Activated T-cell treated with anti-CD3 and anti-CD28 coated beads, Interleukin-2, amount 50 U/mL, for 72 hours (primary cell): ENCODE measurements around the gene SLC32A1. TPM values are rescaled to one million over a fixed set of nuclear protein-coding genes. Genes with fewer than 3 reads are reported as not detected.

Source experiments
- ATAC-seq, 2 donors: fragments of 150-1000 bp; cut with Tn5 transposase; replicated peaks in 1 of 2; 2 replicates each; pipeline ENCODE4 v1.10.0; 2021; ENCODE audit warnings: moderate library complexity in 2 of 2, mild to moderate bottlenecking in 1 of 2
- DNase-seq, 2 donors: peaks; one replicate each; pipeline ENCODE4 v3.0.0; 2021 to 2022; ENCODE audit warnings: mixed read lengths in 1 of 2
- H3K27ac Mint-ChIP-seq: one replicate; pipeline ENCODE4 v1.8.0; 2022; ENCODE audit warnings: mild to moderate bottlenecking, moderate library complexity, mixed read lengths
- H3K27me3 Mint-ChIP-seq: one replicate; pipeline ENCODE4 v1.8.0; 2022; ENCODE audit warnings: low read depth, mixed read lengths
- H3K36me3 Mint-ChIP-seq, 2 donors: one replicate each; pipeline ENCODE4 v1.8.0; 2022; ENCODE audit warnings: mixed read lengths in 2 of 2, mild to moderate bottlenecking in 1 of 2; ENCODE audit not compliant: insufficient read depth in 2 of 2
- H3K4me1 Mint-ChIP-seq: one replicate; pipeline ENCODE4 v1.8.0; 2022; ENCODE audit warnings: low read depth, mixed read lengths
- H3K4me3 Mint-ChIP-seq, 2 donors: one replicate each; pipeline ENCODE4 v1.8.0; 2022; ENCODE audit warnings: mild to moderate bottlenecking in 2 of 2, mixed read lengths in 2 of 2, moderate library complexity in 2 of 2
- H3K9me3 Mint-ChIP-seq, 2 donors: one replicate each; pipeline ENCODE4 v1.8.0; 2022; ENCODE audit warnings: mixed read lengths in 2 of 2
- total RNA-seq, 2 donors: library from RNA; stranded (reverse); gene quantifications; one replicate each; pipeline ENCODE4 v1.2.3, GENCODE V29; 2022

The SLC32A1 gene
- total RNA-seq, 2 donors from 2014 or later = 0.12 TPM; not detected in 1

- no peaks in the 10 kb centered on the region for H3K9me3 Mint-ChIP-seq
- H3K36me3 Mint-ChIP-seq = peaks cover 0 to 3% of the 10 kb centered on the region in 2 donors
- H3K4me1 Mint-ChIP-seq = peaks cover 23% of the 10 kb centered on the region
- H3K27me3 Mint-ChIP-seq = no peaks in the 10 kb centered on the region
- peak; percentile 89 to 90 for ATAC-seq
- DNase-seq = peak; percentile 97 to 98
- peak within 1 kb of the TSS; percentile 97 for H3K27ac Mint-ChIP-seq
- H3K4me3 Mint-ChIP-seq = peak within 1 kb of the TSS; percentile 87 to 91
These were observed 24.0 kb downstream of the SLC32A1 start, which contains the start of gene ACTR5 for GRCh38 chr20:38748097-38748860. ACTR5 (plus strand) TSS chr20:38748460; CDS start chr20:38748479, 19 bp downstream.

- Mint-ChIP-seq H3K27ac (peak overlapping the region; percentile 2), H3K4me3 (peak overlapping the region; percentile 87 to 91), H3K4me1 (peaks cover 23% of the 10 kb centered on the region), H3K27me3 (no peaks in the 10 kb centered on the region), H3K9me3 (no peaks in the 10 kb centered on the region), H3K36me3 (peaks cover 0 to 7% of the 10 kb centered on the region in 2 donors)
- ATAC-seq (peak; percentile 65 to 67), DNase-seq (peak; percentile 70 to 80)
These were observed 24.5 kb downstream of the SLC32A1 start for GRCh38 chr20:38748861-38749149.

- no peak for ATAC-seq
- no peaks in the 10 kb centered on the region for H3K27me3 Mint-ChIP-seq
- H3K9me3 Mint-ChIP-seq = no peaks in the 10 kb centered on the region
- peak; percentile 9 to 16 for DNase-seq
- peaks cover 23% of the 10 kb centered on the region for H3K4me1 Mint-ChIP-seq
- peaks cover 2 to 12% of the 10 kb centered on the region in 2 donors for H3K36me3 Mint-ChIP-seq
- no peak overlapping the region for H3K27ac Mint-ChIP-seq
- H3K4me3 Mint-ChIP-seq = no peak overlapping the region
These were observed 27.2 kb downstream of the SLC32A1 start for GRCh38 chr20:38751360-38751976.

GRCh38 chr20:38752029-38752428 lies 27.7 kb downstream of the SLC32A1 start:
- Mint-ChIP-seq H3K9me3 (no peaks in the 10 kb centered on the region), H3K4me1 (peaks cover 23% of the 10 kb centered on the region), H3K27me3 (no peaks in the 10 kb centered on the region), H3K4me3 (no peak overlapping the region), H3K36me3 (peaks cover 3 to 12% of the 10 kb centered on the region in 2 donors), H3K27ac (no peak overlapping the region)
- ATAC-seq (no peak), DNase-seq (no peak)

GRCh38 chr20:38754924-38755323 lies 30.6 kb downstream of the SLC32A1 start:
- Mint-ChIP-seq H3K9me3 (no peaks in the 10 kb centered on the region), H3K27ac (no peak overlapping the region), H3K4me1 (peaks cover 5% of the 10 kb centered on the region), H3K36me3 (peaks cover 3 to 14% of the 10 kb centered on the region in 2 donors), H3K27me3 (no peaks in the 10 kb centered on the region), H3K4me3 (no peak overlapping the region)
- no peak for DNase-seq
- no peak for ATAC-seq

GRCh38 chr20:38755324-38755910 lies 31.1 kb downstream of the SLC32A1 start:
- Mint-ChIP-seq H3K4me1 (peaks cover under 1% of the 10 kb centered on the region), H3K36me3 (peaks cover 5 to 16% of the 10 kb centered on the region in 2 donors), H3K9me3 (no peaks in the 10 kb centered on the region)

GRCh38 chr20:38757145-38757775 lies 33.0 kb downstream of the SLC32A1 start:
- Mint-ChIP-seq H3K36me3 (peaks cover 8 to 20% of the 10 kb centered on the region in 2 donors), H3K4me1 (peaks cover under 1% of the 10 kb centered on the region), H3K4me3 (no peak overlapping the region), H3K27me3 (no peaks in the 10 kb centered on the region), H3K9me3 (no peaks in the 10 kb centered on the region), H3K27ac (no peak overlapping the region)
- no peak for DNase-seq
- ATAC-seq = no peak

More at GRCh38 chr20:38755324-38755910, 31.1 kb downstream of the SLC32A1 start:
- DNase-seq (no peak), ATAC-seq (no peak)
- Mint-ChIP-seq H3K4me3 (no peak overlapping the region), H3K27me3 (no peaks in the 10 kb centered on the region), H3K27ac (no peak overlapping the region)

- ATAC-seq (no peak), DNase-seq (no peak)
- H3K27ac Mint-ChIP-seq = no peak overlapping the region
- H3K4me3 Mint-ChIP-seq = no peak overlapping the region
- no peaks in the 10 kb centered on the region for H3K27me3 Mint-ChIP-seq
- peaks cover 8 to 12% of the 10 kb centered on the region in 2 donors for H3K36me3 Mint-ChIP-seq
- peaks cover 17% of the 10 kb centered on the region for H3K4me1 Mint-ChIP-seq
- no peaks in the 10 kb centered on the region for H3K9me3 Mint-ChIP-seq
These were observed 34.8 kb downstream of the SLC32A1 start for GRCh38 chr20:38759106-38759505.

- H3K9me3 Mint-ChIP-seq = no peaks in the 10 kb centered on the region
- no peaks in the 10 kb centered on the region for H3K27me3 Mint-ChIP-seq
- H3K4me1 Mint-ChIP-seq = peaks cover 31% of the 10 kb centered on the region
- DNase-seq = no peak
- peaks cover 6 to 17% of the 10 kb centered on the region in 2 donors for H3K36me3 Mint-ChIP-seq
- H3K4me3 Mint-ChIP-seq = no peak overlapping the region
- ATAC-seq = no peak
- H3K27ac Mint-ChIP-seq = no peak overlapping the region
These were observed 36.7 kb downstream of the SLC32A1 start for GRCh38 chr20:38760978-38761377.

- no peak overlapping the region for H3K4me3 Mint-ChIP-seq
- H3K27me3 Mint-ChIP-seq = no peaks in the 10 kb centered on the region
- DNase-seq (no peak), ATAC-seq (no peak)
- peaks cover 31% of the 10 kb centered on the region for H3K4me1 Mint-ChIP-seq
- no peak overlapping the region for H3K27ac Mint-ChIP-seq
- no peaks in the 10 kb centered on the region for H3K9me3 Mint-ChIP-seq
- peaks cover 5 to 20% of the 10 kb centered on the region in 2 donors for H3K36me3 Mint-ChIP-seq
These were observed 37.9 kb downstream of the SLC32A1 start for GRCh38 chr20:38762174-38762573.

- ATAC-seq (peak in 1 of 2 donors; percentile 43), DNase-seq (no peak)
- H3K4me3 Mint-ChIP-seq = no peak overlapping the region
- H3K27me3 Mint-ChIP-seq = no peaks in the 10 kb centered on the region
- peaks cover 31% of the 10 kb centered on the region for H3K4me1 Mint-ChIP-seq
- no peaks in the 10 kb centered on the region for H3K9me3 Mint-ChIP-seq
- H3K36me3 Mint-ChIP-seq = peaks cover 8 to 26% of the 10 kb centered on the region in 2 donors
- no peak overlapping the region for H3K27ac Mint-ChIP-seq
These were observed 39.3 kb downstream of the SLC32A1 start for GRCh38 chr20:38763616-38764015.

- H3K27me3 Mint-ChIP-seq = no peaks in the 10 kb centered on the region
- peaks cover 9 to 28% of the 10 kb centered on the region in 2 donors for H3K36me3 Mint-ChIP-seq
- no peaks in the 10 kb centered on the region for H3K9me3 Mint-ChIP-seq
- DNase-seq = peak; percentile 68 to 76
- peaks cover 31% of the 10 kb centered on the region for H3K4me1 Mint-ChIP-seq
- H3K27ac Mint-ChIP-seq = peak overlapping the region; percentile 36
- ATAC-seq = peak; percentile 100
- peak overlapping the region; percentile 12 to 43 for H3K4me3 Mint-ChIP-seq
These were observed 40.5 kb downstream of the SLC32A1 start for GRCh38 chr20:38764567-38765318.
